Measurements from ENCODE around the gene PEX5. TPM values are rescaled to one million over a fixed set of nuclear protein-coding genes. Genes with fewer than 3 reads are reported as not detected.

Gene PEX5
- total and polyA plus RNA-seq, 4 donors: 19.8 to 59.8 (median 43.4) TPM

DNA sequence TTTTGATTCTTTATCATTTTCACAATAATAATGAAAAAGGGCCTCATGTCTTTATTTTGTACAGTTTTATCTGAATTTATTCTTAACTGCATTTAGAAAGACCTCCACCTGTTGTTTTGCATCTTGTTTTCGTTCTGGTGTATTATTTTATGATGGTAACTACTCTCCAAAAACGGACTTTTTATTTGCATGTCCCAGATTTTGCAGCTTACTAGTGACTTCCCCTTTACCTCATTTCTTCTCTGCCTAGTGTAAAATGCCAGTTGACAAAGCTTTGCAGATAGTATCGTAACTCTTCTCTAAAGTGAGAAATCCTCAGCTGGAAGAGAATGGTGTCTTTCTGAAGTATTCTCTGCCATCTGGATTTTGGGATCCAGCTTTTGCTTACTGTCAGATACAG, 17.2 kb downstream of the PEX5 start:
- DNase-seq (no peak), ATAC-seq (ENCODE audit: insufficient read depth, low FRiP score) (no peak)
- no peak for TF ChIP-seq CTCF (IDR thresholded peaks at IDR 0.05; ENCODE audit: control extremely low read depth, extremely low read depth)
- H3K27me3 ChIP-seq (ENCODE audit: control insufficient read depth in 3 of 3, insufficient read depth in 3 of 3, low read length in 2 of 3): no peaks in the 10 kb centered on the region
- H3K36me3 ChIP-seq (ENCODE audit: control insufficient read depth in 4 of 4, insufficient read depth in 4 of 4, low read length in 4 of 4): peaks cover 41 to 64% (median 51%) of the 10 kb centered on the region in 4 donors
- no peak overlapping the region for H3K4me3 ChIP-seq
- H3K27ac ChIP-seq (ENCODE audit: low read depth in 1 of 2, low read length in 1 of 2): no peak overlapping the region
- 93 to 94% methylated on average over 3 of the region's 3 CpGs for WGBS, 2 donors
- peaks cover 0 to 12% (median 0%) of the 10 kb centered on the region in 4 donors for H3K9me3 ChIP-seq (ENCODE audit: control insufficient read depth in 4 of 4, insufficient read depth in 3 of 4, low read length in 3 of 4)
- no peak overlapping the region for H3K9ac ChIP-seq (ENCODE audit: insufficient read depth in 1 of 2, low read length in 2 of 2)
- H3K4me1 ChIP-seq (ENCODE audit: control insufficient read depth in 5 of 5, insufficient read depth in 5 of 5, low read length in 5 of 5): no peaks in the 10 kb centered on the region

DNA sequence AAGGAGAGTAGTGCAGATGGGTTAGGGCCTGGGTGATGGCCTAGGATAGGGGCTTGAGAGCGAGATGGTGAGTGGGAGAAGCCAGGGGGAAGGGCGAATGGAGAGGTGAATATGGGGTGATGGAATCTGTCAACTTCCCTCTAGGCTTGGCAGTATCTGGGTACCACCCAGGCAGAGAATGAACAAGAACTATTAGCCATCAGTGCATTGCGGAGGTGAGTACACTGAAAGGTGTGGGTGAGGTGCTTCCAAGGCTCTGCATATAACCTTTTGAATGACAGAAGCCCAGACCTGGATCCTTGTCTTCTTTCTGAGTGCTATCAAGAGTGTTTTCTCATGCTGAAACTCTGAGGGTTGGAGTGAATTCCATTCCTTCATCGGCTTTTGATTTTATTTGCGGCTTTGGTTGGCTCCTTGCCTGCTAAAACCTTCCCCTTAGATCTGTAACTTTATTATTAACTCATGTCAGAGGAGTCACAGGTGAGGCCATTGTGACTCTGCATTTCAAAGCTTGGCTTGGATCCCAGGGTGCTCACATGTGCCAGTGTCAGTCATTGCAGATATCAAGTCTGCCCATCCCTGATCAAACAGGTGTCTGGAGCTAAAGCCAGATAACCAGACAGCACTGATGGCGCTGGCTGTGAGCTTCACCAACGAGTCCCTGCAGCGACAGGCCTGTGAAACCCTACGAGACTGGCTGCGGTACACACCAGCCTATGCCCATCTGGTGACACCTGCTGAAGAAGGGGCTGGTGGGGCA, 18.6 kb downstream of the PEX5 start:
- ATAC-seq (ENCODE audit: insufficient read depth, low FRiP score) (no peak), DNase-seq (peak in 1 of 3 donors; percentile 11)
- Histone ChIP-seq H3K9ac (ENCODE audit: insufficient read depth in 1 of 2, low read length in 2 of 2) (no peak overlapping the region), H3K27ac (ENCODE audit: low read depth in 1 of 2, low read length in 1 of 2) (no peak overlapping the region), H3K36me3 (ENCODE audit: control insufficient read depth in 4 of 4, insufficient read depth in 4 of 4, low read length in 4 of 4) (peaks cover 37 to 53% (median 42%) of the 10 kb centered on the region in 4 donors), H3K4me3 (no peak overlapping the region), H3K27me3 (ENCODE audit: control insufficient read depth in 3 of 3, insufficient read depth in 3 of 3, low read length in 2 of 3) (no peaks in the 10 kb centered on the region), H3K4me1 (ENCODE audit: control insufficient read depth in 5 of 5, insufficient read depth in 5 of 5, low read length in 5 of 5) (no peaks in the 10 kb centered on the region), H3K9me3 (ENCODE audit: control insufficient read depth in 4 of 4, insufficient read depth in 3 of 4, low read length in 3 of 4) (peaks cover 0 to 13% (median 0%) of the 10 kb centered on the region in 4 donors)
- TF ChIP-seq CTCF (IDR thresholded peaks at IDR 0.05; ENCODE audit: control extremely low read depth, extremely low read depth): no peak
- WGBS, 2 donors: 90 to 95% methylated on average over 10 of the region's 10 CpGs

DNA sequence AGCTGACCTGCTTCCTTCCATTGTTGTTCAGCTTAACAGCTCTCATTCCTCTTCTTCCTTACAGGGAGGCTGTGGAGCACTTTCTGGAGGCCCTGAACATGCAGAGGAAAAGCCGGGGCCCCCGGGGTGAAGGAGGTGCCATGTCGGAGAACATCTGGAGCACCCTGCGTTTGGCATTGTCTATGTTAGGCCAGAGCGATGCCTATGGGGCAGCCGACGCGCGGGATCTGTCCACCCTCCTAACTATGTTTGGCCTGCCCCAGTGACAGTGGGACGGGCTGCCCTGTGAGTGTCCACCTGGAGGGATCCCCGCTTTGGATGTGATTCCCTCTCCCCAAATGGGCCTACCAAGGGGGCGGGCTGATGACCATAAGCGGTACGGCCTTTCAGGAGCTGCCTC, 20.5 kb downstream of the PEX5 start:
- H3K9me3 ChIP-seq (ENCODE audit: control insufficient read depth in 4 of 4, insufficient read depth in 3 of 4, low read length in 3 of 4): peaks cover 0 to 13% (median 0%) of the 10 kb centered on the region in 4 donors
- no peak for TF ChIP-seq CTCF (IDR thresholded peaks at IDR 0.05; ENCODE audit: control extremely low read depth, extremely low read depth)
- ATAC-seq (ENCODE audit: insufficient read depth, low FRiP score): no peak
- peaks cover 33 to 51% (median 37%) of the 10 kb centered on the region in 4 donors for H3K36me3 ChIP-seq (ENCODE audit: control insufficient read depth in 4 of 4, insufficient read depth in 4 of 4, low read length in 4 of 4)
- no peak overlapping the region for H3K27ac ChIP-seq (ENCODE audit: low read depth in 1 of 2, low read length in 1 of 2)
- H3K9ac ChIP-seq (ENCODE audit: insufficient read depth in 1 of 2, low read length in 2 of 2): no peak overlapping the region
- no peaks in the 10 kb centered on the region for H3K4me1 ChIP-seq (ENCODE audit: control insufficient read depth in 5 of 5, insufficient read depth in 5 of 5, low read length in 5 of 5)
- no peak for DNase-seq
- no peak overlapping the region for H3K4me3 ChIP-seq
- WGBS, 2 donors: 98% methylated on average over 14 of the region's 14 CpGs
- no peaks in the 10 kb centered on the region for H3K27me3 ChIP-seq (ENCODE audit: control insufficient read depth in 3 of 3, insufficient read depth in 3 of 3, low read length in 2 of 3)

Measured in lung (tissue), 12 donors.